Neural progenitor cell (in vitro differentiated cells): Measurements from ENCODE around the gene PLPPR2.

Experiments
- EZH2 ChIP-seq: fragments of 200-600 bp; sonication (generic); IDR thresholded peaks from 2 replicates; pipeline ENCODE4 v1.6.1; 2017; ENCODE audit warnings: antibody characterized with exemption, mild to moderate bottlenecking, moderate library complexity
- EZH2phosphoT487 ChIP-seq: fragments of 200-600 bp; sonication (generic); IDR thresholded peaks from 2 replicates; pipeline ENCODE4 v1.6.1; 2017; ENCODE audit warnings: antibody characterized with exemption
- TF ChIP-seq, protein P1 (sequence below): fragments of 200-600 bp; sonication (generic); IDR thresholded peaks from 2 replicates; pipeline ENCODE4 v1.5.1; 2017; ENCODE audit warnings: antibody characterized with exemption, mild to moderate bottlenecking

DNA sequence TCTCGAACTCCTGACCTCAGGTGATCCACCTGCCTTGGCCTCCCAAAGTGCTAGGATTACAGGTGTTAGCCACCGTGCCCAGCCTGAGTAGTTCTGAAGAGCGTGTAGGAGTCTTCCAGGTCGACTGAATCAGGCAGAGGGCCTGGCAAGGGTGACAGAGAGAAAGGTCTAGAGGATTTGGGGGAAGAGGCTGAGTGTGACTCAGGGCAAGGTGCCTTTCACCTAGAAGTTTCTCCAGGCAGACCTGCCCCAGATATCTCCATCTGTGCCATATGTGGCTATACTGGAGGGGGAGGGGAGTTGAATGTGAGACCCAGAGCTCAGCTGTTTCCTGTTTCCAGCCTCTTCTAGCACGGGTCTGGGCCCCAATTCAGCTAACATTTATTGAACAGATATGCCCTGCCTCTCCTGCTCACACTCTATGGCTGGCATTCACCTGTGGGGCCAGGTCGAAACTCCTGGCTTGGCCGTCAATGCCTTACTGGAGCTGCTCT, 7.6 kb upstream of the PLPPR2 start:
- TF ChIP-seq, protein P1, sequence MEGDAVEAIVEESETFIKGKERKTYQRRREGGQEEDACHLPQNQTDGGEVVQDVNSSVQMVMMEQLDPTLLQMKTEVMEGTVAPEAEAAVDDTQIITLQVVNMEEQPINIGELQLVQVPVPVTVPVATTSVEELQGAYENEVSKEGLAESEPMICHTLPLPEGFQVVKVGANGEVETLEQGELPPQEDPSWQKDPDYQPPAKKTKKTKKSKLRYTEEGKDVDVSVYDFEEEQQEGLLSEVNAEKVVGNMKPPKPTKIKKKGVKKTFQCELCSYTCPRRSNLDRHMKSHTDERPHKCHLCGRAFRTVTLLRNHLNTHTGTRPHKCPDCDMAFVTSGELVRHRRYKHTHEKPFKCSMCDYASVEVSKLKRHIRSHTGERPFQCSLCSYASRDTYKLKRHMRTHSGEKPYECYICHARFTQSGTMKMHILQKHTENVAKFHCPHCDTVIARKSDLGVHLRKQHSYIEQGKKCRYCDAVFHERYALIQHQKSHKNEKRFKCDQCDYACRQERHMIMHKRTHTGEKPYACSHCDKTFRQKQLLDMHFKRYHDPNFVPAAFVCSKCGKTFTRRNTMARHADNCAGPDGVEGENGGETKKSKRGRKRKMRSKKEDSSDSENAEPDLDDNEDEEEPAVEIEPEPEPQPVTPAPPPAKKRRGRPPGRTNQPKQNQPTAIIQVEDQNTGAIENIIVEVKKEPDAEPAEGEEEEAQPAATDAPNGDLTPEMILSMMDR = no peak
- TF ChIP-seq EZH2phosphoT487 (no peak), EZH2 (no peak)
